DND-41 (cell line): Measurements from ENCODE around the gene SLC6A15.

Source experiments
- EZH2 ChIP-seq: IDR thresholded peaks from 3 replicates; pipeline ENCODE4 v1.6.1; 2012; ENCODE audit warnings: borderline replicate concordance, low read depth, mild to moderate bottlenecking, moderate library complexity, low read length, inconsistent platforms; ENCODE audit not compliant: severe bottlenecking
- TF ChIP-seq, protein P1 (sequence below): IDR thresholded peaks from 2 replicates; pipeline ENCODE4 v1.5.1; 2012; ENCODE audit warnings: borderline replicate concordance, low read length, moderate library complexity, mild to moderate bottlenecking; ENCODE audit not compliant: poor library complexity, severe bottlenecking; ENCODE audit errors: extremely low read depth

DNA sequence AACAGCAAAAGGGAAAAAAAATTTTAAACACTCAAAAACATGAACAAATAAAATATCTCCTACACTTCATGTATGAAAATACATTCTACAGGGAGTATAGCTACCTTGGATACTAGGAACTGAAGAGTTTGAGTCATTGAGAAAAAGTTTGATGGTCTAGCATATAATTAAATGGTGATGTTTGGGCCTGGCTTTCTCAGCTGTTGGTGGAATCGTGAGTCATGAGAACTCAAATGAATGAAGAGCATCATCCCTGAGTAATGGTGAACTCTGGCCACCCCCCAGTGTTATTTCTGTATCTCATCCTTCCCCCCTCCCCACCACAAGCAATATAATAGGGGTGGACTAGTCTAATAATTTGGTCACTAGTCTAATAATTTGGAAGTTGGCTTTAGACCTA is 6.7 kb upstream of the SLC6A15 start:
- TF ChIP-seq, protein P1, sequence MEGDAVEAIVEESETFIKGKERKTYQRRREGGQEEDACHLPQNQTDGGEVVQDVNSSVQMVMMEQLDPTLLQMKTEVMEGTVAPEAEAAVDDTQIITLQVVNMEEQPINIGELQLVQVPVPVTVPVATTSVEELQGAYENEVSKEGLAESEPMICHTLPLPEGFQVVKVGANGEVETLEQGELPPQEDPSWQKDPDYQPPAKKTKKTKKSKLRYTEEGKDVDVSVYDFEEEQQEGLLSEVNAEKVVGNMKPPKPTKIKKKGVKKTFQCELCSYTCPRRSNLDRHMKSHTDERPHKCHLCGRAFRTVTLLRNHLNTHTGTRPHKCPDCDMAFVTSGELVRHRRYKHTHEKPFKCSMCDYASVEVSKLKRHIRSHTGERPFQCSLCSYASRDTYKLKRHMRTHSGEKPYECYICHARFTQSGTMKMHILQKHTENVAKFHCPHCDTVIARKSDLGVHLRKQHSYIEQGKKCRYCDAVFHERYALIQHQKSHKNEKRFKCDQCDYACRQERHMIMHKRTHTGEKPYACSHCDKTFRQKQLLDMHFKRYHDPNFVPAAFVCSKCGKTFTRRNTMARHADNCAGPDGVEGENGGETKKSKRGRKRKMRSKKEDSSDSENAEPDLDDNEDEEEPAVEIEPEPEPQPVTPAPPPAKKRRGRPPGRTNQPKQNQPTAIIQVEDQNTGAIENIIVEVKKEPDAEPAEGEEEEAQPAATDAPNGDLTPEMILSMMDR: no peak
- TF ChIP-seq EZH2: no peak
